Ishikawa (cell line): ENCODE data around the gene ZDBF2.

Experiments used
- EP300 ChIP-seq: IDR thresholded peaks from 2 replicates; pipeline ENCODE4 v1.6.1; 2012; ENCODE audit warnings: borderline replicate concordance
- RAD21 ChIP-seq: IDR thresholded peaks from 2 replicates; pipeline ENCODE4 v1.6.1; 2012; ENCODE audit warnings: low read depth
- REST ChIP-seq: IDR thresholded peaks from 2 replicates; pipeline ENCODE4 v1.6.1; 2012; ENCODE audit warnings: low read depth, mild to moderate bottlenecking
- TCF12 ChIP-seq: IDR thresholded peaks from 2 replicates; pipeline ENCODE4 v1.6.1; 2012; ENCODE audit warnings: low read depth

- TF ChIP-seq RAD21 = no peak
- TF ChIP-seq EP300 = no peak
- TF ChIP-seq TCF12 = no peak
- no peak for TF ChIP-seq REST
These were observed 42.0 kb upstream of the ZDBF2 start for GRCh38 chr2:206232287-206233035.
